ENCODE measurements around the gene ANKRD16.

DNA sequence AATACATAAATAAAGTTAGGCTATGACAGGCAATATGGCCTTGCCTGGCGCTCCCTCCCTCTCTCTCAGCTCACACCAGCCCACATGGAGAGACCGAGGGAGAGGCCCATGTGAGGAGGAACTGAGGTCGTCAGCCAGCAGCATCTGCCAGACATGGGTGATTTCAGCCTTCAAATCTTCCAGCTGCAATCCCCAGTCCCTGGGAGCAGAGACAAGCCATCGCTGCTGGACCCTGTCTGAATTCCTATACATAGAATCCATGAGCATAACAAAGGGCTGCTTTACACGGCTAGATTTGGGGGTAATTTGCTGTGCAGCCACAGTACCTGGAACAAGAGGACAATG, 35.6 kb downstream of the ANKRD16 start:
- TF ChIP-seq, protein P1, sequence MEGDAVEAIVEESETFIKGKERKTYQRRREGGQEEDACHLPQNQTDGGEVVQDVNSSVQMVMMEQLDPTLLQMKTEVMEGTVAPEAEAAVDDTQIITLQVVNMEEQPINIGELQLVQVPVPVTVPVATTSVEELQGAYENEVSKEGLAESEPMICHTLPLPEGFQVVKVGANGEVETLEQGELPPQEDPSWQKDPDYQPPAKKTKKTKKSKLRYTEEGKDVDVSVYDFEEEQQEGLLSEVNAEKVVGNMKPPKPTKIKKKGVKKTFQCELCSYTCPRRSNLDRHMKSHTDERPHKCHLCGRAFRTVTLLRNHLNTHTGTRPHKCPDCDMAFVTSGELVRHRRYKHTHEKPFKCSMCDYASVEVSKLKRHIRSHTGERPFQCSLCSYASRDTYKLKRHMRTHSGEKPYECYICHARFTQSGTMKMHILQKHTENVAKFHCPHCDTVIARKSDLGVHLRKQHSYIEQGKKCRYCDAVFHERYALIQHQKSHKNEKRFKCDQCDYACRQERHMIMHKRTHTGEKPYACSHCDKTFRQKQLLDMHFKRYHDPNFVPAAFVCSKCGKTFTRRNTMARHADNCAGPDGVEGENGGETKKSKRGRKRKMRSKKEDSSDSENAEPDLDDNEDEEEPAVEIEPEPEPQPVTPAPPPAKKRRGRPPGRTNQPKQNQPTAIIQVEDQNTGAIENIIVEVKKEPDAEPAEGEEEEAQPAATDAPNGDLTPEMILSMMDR (IDR thresholded peaks at IDR 0.05): no peak
- TF ChIP-seq POLR2A (IDR thresholded peaks at IDR 0.05): no peak
